SK-N-SH (cell line): ENCODE data around the gene TFAP2C. TPM values are rescaled to one million over a fixed set of nuclear protein-coding genes. Genes with fewer than 3 reads are reported as not detected.

Experiments
- CTCF ChIA-PET: fragments of 300-600, 350-600 bp; formaldehyde crosslinking; extraction: SDS; loops from one replicate; lab custom pipeline; 2021; lab: Yijun Ruan, JAX
- POLR2A ChIA-PET: fragments of 350-600 bp; sonication (Branson Sonifier 250); formaldehyde crosslinking; extraction: SDS; loops from one replicate; lab custom pipeline; 2020; ENCODE audit warnings: antibody characterized with exemption, inconsistent platforms; lab: Yijun Ruan, JAX
- DNase-seq: peaks from one replicate; pipeline ENCODE4 v3.0.0; 2012
- H2AFZ ChIP-seq: fragments of 200-600 bp; sonication (generic); 2 replicates; pipeline ENCODE4 v1.8.1; 2016; ENCODE audit warnings: antibody characterized with exemption, mild to moderate bottlenecking, low read depth
- H3F3A ChIP-seq: fragments of 200-600 bp; sonication (generic); replicated peaks from 2 replicates; pipeline ENCODE3; 2016; ENCODE audit warnings: antibody characterized with exemption, mild to moderate bottlenecking; ENCODE audit not compliant: insufficient read depth
- H3K27ac ChIP-seq, 2 experiments: fragments of 200-500 bp in 1 of 2; fragments of 200-600 bp in 1 of 2; sonication (Bioruptor generic) in 1 of 2; sonication (generic), shearing (Covaris generic) in 1 of 2; 2 replicates each; pipeline versions ENCODE4 v1.5.1 to v1.6.1; 2014 to 2016; ENCODE audit warnings: low read depth in 2 of 2, inconsistent platforms in 1 of 2, low read length in 1 of 2, mild to moderate bottlenecking in 1 of 2, mixed read lengths in 1 of 2
- H3K27me3 ChIP-seq: fragments of 200-600 bp; sonication (generic), shearing (Covaris generic); 2 replicates; pipeline ENCODE4 v1.6.1; 2016; ENCODE audit warnings: mixed run types; ENCODE audit not compliant: insufficient read depth
- H3K36me3 ChIP-seq, 2 experiments: fragments of 200-500 bp in 1 of 2; fragments of 200-600 bp in 1 of 2; sonication (Bioruptor generic) in 1 of 2; sonication (generic) in 1 of 2; replicated peaks in 1 of 2; 2 replicates each; pipeline versions ENCODE3 to v1.5.1; 2014 to 2016; ENCODE audit warnings: low read length in 1 of 2, mild to moderate bottlenecking in 1 of 2; ENCODE audit not compliant: insufficient read depth in 2 of 2, control insufficient read depth in 1 of 2
- H3K4me1 ChIP-seq, 2 experiments: fragments of 200-500 bp in 1 of 2; fragments of 200-600 bp in 1 of 2; sonication (Bioruptor generic) in 1 of 2; sonication (generic), shearing (Covaris generic) in 1 of 2; 2 replicates each; pipeline versions ENCODE4 v1.5.1 to v1.6.1; 2014 to 2016; ENCODE audit warnings: low read depth in 1 of 2, low read length in 1 of 2, mixed run types in 1 of 2; ENCODE audit not compliant: insufficient read depth in 2 of 2, control insufficient read depth in 1 of 2
- H3K4me2 ChIP-seq: fragments of 200-600 bp; sonication (generic), shearing (Covaris generic); 2 replicates; pipeline ENCODE4 v1.6.1; 2017; ENCODE audit warnings: mixed run types
- H3K4me3 ChIP-seq, 2 experiments: fragments of 200-500 bp in 1 of 2; fragments of 200-600 bp in 1 of 2; sonication (Bioruptor generic) in 1 of 2; sonication (generic), shearing (Covaris generic) in 1 of 2; 2 replicates each; pipeline versions ENCODE4 v1.5.1 to v1.8.1; 2014 to 2016; ENCODE audit warnings: low read depth in 2 of 2, inconsistent platforms in 1 of 2, low read length in 1 of 2, mild to moderate bottlenecking in 1 of 2, mixed read lengths in 1 of 2, moderate library complexity in 1 of 2
- H3K79me2 ChIP-seq: fragments of 200-600 bp; sonication (generic); 2 replicates; pipeline ENCODE4 v1.8.1; 2017; ENCODE audit warnings: mild to moderate bottlenecking; ENCODE audit not compliant: insufficient read depth
- H3K9ac ChIP-seq: fragments of 200-600 bp; sonication (generic); 2 replicates; pipeline ENCODE4 v1.6.1; 2017; ENCODE audit warnings: mixed run types
- H3K9me2 ChIP-seq: fragments of 200-600 bp; sonication (generic); 2 replicates; pipeline ENCODE4 v1.6.1; 2017; ENCODE audit warnings: mixed run types
- H3K9me3 ChIP-seq: fragments of 200-600 bp; sonication (generic); 2 replicates; pipeline ENCODE4 v1.6.1; 2017; ENCODE audit warnings: mixed run types, mild to moderate bottlenecking, moderate library complexity
- H4K20me1 ChIP-seq: fragments of 200-600 bp; sonication (generic); 2 replicates; pipeline ENCODE4 v1.6.1; 2017; ENCODE audit warnings: mild to moderate bottlenecking, mixed run types; ENCODE audit not compliant: insufficient read depth
- ELF1 ChIP-seq: IDR thresholded peaks from 2 replicates; pipeline ENCODE4 v1.4.0; 2012
- EP300 ChIP-seq, 2 experiments: IDR thresholded peaks; 2 replicates each; pipeline versions ENCODE4 v1.4.0 to v1.6.1; 2012; ENCODE audit warnings: borderline replicate concordance in 1 of 2, low read depth in 1 of 2, low read length in 1 of 2
- FOXJ3 ChIP-seq: sonication (generic); formaldehyde crosslinking; IDR thresholded peaks from 2 replicates; pipeline ENCODE4 v1.5.1; 2020; ENCODE audit warnings: mild to moderate bottlenecking, missing genetic modification reagents
- JUND ChIP-seq: IDR thresholded peaks from 2 replicates; pipeline ENCODE4 v1.4.0; 2012
- MXI1 ChIP-seq: IDR thresholded peaks from 2 replicates; pipeline ENCODE4 v1.6.1; 2012; ENCODE audit warnings: mild to moderate bottlenecking, low read depth, low read length, improper control_type of control experiment
- NFIC ChIP-seq: IDR thresholded peaks from 2 replicates; pipeline ENCODE4 v1.4.0; 2012; ENCODE audit warnings: borderline replicate concordance
- POLR2AphosphoS5 ChIP-seq: IDR thresholded peaks from 2 replicates; pipeline ENCODE4 v1.6.1; 2012; ENCODE audit warnings: low read depth, low read length
- RAD21 ChIP-seq: IDR thresholded peaks from 2 replicates; pipeline ENCODE4 v1.6.1; 2012; ENCODE audit warnings: mild to moderate bottlenecking, low read length
- RCOR1 ChIP-seq: fragments of 150-350 bp; IDR thresholded peaks from 2 replicates; pipeline ENCODE4 v1.6.1; 2017; ENCODE audit warnings: antibody characterized with exemption, low read length
- RFX5 ChIP-seq: IDR thresholded peaks from 2 replicates; pipeline ENCODE4 v1.6.1; 2012; ENCODE audit warnings: mild to moderate bottlenecking, improper control_type of control experiment, low read length
- SMC3 ChIP-seq: IDR thresholded peaks from 2 replicates; pipeline ENCODE4 v1.6.1; 2012; ENCODE audit warnings: low read depth, low read length, improper control_type of control experiment
- TEAD4 ChIP-seq: IDR thresholded peaks from 2 replicates; pipeline ENCODE4 v1.4.0; 2012; ENCODE audit warnings: mild to moderate bottlenecking, borderline replicate concordance; ENCODE audit not compliant: insufficient read depth
- WGBS: methylation state at CpG from one replicate; pipeline ENCODE4 v1.1.6; 2017; ENCODE audit warnings: low lambda C conversion rate; 5-methylcytosine and 5-hydroxymethylcytosine counted together
- polyA plus RNA-seq, 3 experiments: library from polyadenylated mRNA; depleted of rRNA; stranded (reverse); fragments of >200 nt; gene quantifications; 2 replicates each; pipeline ENCODE4 v1.2.3, GENCODE V29; 2012
- TF ChIP-seq, protein P1 (sequence below): IDR thresholded peaks from 2 replicates; pipeline ENCODE4; 2012
- TF ChIP-seq, protein P2 (sequence below): IDR thresholded peaks from 2 replicates; pipeline ENCODE4 v1.4.0; 2012; ENCODE audit warnings: low read depth, borderline replicate concordance
- TF ChIP-seq, protein P3 (sequence below): IDR thresholded peaks from 2 replicates; pipeline ENCODE4 v1.6.1; 2012; ENCODE audit warnings: mild to moderate bottlenecking, low read depth, low read length, moderate library complexity
- TF ChIP-seq, protein P4 (sequence below): IDR thresholded peaks from 2 replicates; pipeline ENCODE4 v1.4.0; 2012; ENCODE audit warnings: low read depth
- TF ChIP-seq, protein P5 (sequence below): fragments of 150-350 bp; IDR thresholded peaks from 2 replicates; pipeline ENCODE4 v1.6.1; 2016; ENCODE audit warnings: mild to moderate bottlenecking, low read depth, low read length

The TFAP2C gene
- polyA plus RNA-seq, 1 of the 3 experiments (the other 2 are of a cell fraction): not detected

DNA sequence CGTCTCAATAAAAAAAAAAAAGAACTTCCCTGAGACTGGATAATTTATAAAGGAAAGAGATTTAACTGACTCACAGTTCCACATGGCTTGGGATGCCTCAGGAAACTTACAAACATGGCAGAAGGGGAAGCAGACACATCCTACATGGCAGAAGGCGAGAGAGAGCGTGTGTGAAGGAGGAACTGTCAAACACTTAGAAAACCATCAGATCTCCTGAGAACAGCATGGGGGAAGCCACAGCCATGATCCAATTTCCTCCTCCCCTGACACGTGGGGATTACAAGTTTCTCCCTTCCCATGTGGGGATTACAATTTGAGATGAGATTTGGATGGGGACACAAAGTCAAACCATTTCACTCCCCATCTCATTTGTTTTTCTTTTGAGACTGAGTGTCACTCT is 46.6 kb upstream of the TFAP2C start:
- Histone ChIP-seq H3K4me2 (no peak overlapping the region), H3K36me3 (no peaks in the 10 kb centered on the region), H3K9me3 (no peaks in the 10 kb centered on the region), H3K9ac (no peak overlapping the region), H3K9me2 (no peaks in the 10 kb centered on the region), H3K4me1 (no peaks in the 10 kb centered on the region), H3K79me2 (no peaks in the 10 kb centered on the region), H4K20me1 (no peaks in the 10 kb centered on the region)
- TF ChIP-seq FOXJ3 (no peak), JUND (no peak), RAD21 (no peak), NFIC (no peak), EP300 (IDR thresholded peaks at IDR 0.05; ENCODE audit: borderline replicate concordance in 1 of 2, low read depth in 1 of 2, low read length in 1 of 2) (no peak), RFX5 (no peak), RCOR1 (no peak), ELF1 (no peak), MXI1 (no peak), TEAD4 (no peak), SMC3 (no peak), POLR2AphosphoS5 (no peak)
- TF ChIP-seq, protein P1, sequence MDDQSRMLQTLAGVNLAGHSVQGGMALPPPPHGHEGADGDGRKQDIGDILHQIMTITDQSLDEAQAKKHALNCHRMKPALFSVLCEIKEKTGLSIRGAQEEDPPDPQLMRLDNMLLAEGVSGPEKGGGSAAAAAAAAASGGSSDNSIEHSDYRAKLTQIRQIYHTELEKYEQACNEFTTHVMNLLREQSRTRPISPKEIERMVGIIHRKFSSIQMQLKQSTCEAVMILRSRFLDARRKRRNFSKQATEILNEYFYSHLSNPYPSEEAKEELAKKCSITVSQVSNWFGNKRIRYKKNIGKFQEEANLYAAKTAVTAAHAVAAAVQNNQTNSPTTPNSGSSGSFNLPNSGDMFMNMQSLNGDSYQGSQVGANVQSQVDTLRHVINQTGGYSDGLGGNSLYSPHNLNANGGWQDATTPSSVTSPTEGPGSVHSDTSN: no peak
- TF ChIP-seq, protein P2, sequence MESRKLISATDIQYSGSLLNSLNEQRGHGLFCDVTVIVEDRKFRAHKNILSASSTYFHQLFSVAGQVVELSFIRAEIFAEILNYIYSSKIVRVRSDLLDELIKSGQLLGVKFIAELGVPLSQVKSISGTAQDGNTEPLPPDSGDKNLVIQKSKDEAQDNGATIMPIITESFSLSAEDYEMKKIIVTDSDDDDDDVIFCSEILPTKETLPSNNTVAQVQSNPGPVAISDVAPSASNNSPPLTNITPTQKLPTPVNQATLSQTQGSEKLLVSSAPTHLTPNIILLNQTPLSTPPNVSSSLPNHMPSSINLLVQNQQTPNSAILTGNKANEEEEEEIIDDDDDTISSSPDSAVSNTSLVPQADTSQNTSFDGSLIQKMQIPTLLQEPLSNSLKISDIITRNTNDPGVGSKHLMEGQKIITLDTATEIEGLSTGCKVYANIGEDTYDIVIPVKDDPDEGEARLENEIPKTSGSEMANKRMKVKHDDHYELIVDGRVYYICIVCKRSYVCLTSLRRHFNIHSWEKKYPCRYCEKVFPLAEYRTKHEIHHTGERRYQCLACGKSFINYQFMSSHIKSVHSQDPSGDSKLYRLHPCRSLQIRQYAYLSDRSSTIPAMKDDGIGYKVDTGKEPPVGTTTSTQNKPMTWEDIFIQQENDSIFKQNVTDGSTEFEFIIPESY: no peak
- TF ChIP-seq, protein P3, sequence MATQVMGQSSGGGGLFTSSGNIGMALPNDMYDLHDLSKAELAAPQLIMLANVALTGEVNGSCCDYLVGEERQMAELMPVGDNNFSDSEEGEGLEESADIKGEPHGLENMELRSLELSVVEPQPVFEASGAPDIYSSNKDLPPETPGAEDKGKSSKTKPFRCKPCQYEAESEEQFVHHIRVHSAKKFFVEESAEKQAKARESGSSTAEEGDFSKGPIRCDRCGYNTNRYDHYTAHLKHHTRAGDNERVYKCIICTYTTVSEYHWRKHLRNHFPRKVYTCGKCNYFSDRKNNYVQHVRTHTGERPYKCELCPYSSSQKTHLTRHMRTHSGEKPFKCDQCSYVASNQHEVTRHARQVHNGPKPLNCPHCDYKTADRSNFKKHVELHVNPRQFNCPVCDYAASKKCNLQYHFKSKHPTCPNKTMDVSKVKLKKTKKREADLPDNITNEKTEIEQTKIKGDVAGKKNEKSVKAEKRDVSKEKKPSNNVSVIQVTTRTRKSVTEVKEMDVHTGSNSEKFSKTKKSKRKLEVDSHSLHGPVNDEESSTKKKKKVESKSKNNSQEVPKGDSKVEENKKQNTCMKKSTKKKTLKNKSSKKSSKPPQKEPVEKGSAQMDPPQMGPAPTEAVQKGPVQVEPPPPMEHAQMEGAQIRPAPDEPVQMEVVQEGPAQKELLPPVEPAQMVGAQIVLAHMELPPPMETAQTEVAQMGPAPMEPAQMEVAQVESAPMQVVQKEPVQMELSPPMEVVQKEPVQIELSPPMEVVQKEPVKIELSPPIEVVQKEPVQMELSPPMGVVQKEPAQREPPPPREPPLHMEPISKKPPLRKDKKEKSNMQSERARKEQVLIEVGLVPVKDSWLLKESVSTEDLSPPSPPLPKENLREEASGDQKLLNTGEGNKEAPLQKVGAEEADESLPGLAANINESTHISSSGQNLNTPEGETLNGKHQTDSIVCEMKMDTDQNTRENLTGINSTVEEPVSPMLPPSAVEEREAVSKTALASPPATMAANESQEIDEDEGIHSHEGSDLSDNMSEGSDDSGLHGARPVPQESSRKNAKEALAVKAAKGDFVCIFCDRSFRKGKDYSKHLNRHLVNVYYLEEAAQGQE: no peak
- TF ChIP-seq, protein P4, sequence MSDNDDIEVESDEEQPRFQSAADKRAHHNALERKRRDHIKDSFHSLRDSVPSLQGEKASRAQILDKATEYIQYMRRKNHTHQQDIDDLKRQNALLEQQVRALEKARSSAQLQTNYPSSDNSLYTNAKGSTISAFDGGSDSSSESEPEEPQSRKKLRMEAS: no peak
- TF ChIP-seq, protein P5, sequence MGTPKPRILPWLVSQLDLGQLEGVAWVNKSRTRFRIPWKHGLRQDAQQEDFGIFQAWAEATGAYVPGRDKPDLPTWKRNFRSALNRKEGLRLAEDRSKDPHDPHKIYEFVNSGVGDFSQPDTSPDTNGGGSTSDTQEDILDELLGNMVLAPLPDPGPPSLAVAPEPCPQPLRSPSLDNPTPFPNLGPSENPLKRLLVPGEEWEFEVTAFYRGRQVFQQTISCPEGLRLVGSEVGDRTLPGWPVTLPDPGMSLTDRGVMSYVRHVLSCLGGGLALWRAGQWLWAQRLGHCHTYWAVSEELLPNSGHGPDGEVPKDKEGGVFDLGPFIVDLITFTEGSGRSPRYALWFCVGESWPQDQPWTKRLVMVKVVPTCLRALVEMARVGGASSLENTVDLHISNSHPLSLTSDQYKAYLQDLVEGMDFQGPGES: no peak
- TF ChIP-seq, all 33 proteins: peak for 0
- Histone ChIP-seq H3K4me3 (no peak overlapping the region), H3K27ac (no peak overlapping the region), H2AFZ (no peak overlapping the region), H3K27me3 (peaks cover 56% of the 10 kb centered on the region; the same call in 1 of the 2 replicates), H3F3A (no peaks in the 10 kb centered on the region)
- 13% methylated on average over 4 of the region's 4 CpGs for WGBS
- ChIA-PET POLR2A (no interaction called here), CTCF (no interaction called here)
- DNase-seq: no peak
